NCI-H1105 treated with DMSO at 0.1 percent for 48 hours (cell line): Measurements from ENCODE around the gene SERTAD2.
A peak's percentile ranks its signal among the peaks of the same experiment; 100 is the strongest.

Experiments
- DNase-seq: peaks from one replicate; lab custom pipeline; 2025; lab: John Stamatoyannopoulos, UW

Gene SERTAD2

GRCh38 chr2:64653109-64654062 lies at the start of gene SERTAD2:
SERTAD2 (minus strand) TSS chr2:64653913; CDS start chr2:64636871, 17,042 bp downstream.
- DNase-seq: peak; percentile 73

- DNase-seq: no peak
Measured at GRCh38 chr2:64700133-64700809, 46.6 kb upstream of the SERTAD2 start.

- no peak for DNase-seq
Measured at GRCh38 chr2:64699712-64700111, 46.0 kb upstream of the SERTAD2 start.

- DNase-seq: no peak
Measured at GRCh38 chr2:64698668-64699444, 45.1 kb upstream of the SERTAD2 start.

GRCh38 chr2:64698177-64698643 lies 44.5 kb upstream of the SERTAD2 start:
- DNase-seq: no peak

- DNase-seq: no peak
Measured at GRCh38 chr2:64697297-64698176, 43.8 kb upstream of the SERTAD2 start.

GRCh38 chr2:64696636-64697035 lies 42.9 kb upstream of the SERTAD2 start:
- no peak for DNase-seq

- DNase-seq: no peak
Measured at GRCh38 chr2:64695721-64696261, 42.1 kb upstream of the SERTAD2 start.

GRCh38 chr2:64692401-64692800 lies 38.7 kb upstream of the SERTAD2 start:
- no peak for DNase-seq

- DNase-seq: no peak
Measured at GRCh38 chr2:64688909-64689308, 35.2 kb upstream of the SERTAD2 start.

GRCh38 chr2:64686283-64686956 lies 32.7 kb upstream of the SERTAD2 start:
- DNase-seq: no peak

GRCh38 chr2:64685430-64685829 lies 31.7 kb upstream of the SERTAD2 start:
- no peak for DNase-seq

GRCh38 chr2:64683771-64684510 lies 30.2 kb upstream of the SERTAD2 start:
- DNase-seq: no peak

GRCh38 chr2:64681479-64681967 lies 27.8 kb upstream of the SERTAD2 start:
- no peak for DNase-seq

GRCh38 chr2:64679673-64680425 lies 26.1 kb upstream of the SERTAD2 start:
- no peak for DNase-seq

- DNase-seq: no peak
Measured at GRCh38 chr2:64678771-64679590, 25.3 kb upstream of the SERTAD2 start.

- DNase-seq: no peak
Measured at GRCh38 chr2:64677530-64677929, 23.8 kb upstream of the SERTAD2 start.

- DNase-seq: no peak
Measured at GRCh38 chr2:64675860-64676259, 22.1 kb upstream of the SERTAD2 start.
